Osteoblast (primary cell): Measurements from ENCODE around the gene CARD11. TPM values are rescaled to one million over a fixed set of nuclear protein-coding genes. Genes with fewer than 3 reads are reported as not detected.

Experiments used
- DNase-seq: peaks from one replicate; pipeline ENCODE4 v3.0.0; 2011; ENCODE audit warnings: low spot score, mixed read lengths; ENCODE audit not compliant: insufficient read length; ENCODE audit errors: missing footprints
- H2AFZ ChIP-seq: 2 replicates; pipeline ENCODE4 v1.6.0; 2011; ENCODE audit warnings: mild to moderate bottlenecking, low read length
- H3K27ac ChIP-seq: 2 replicates; pipeline ENCODE4 v1.5.1; 2011; ENCODE audit warnings: mild to moderate bottlenecking, low read depth, low read length, moderate library complexity
- H3K27me3 ChIP-seq: 2 replicates; pipeline ENCODE4 v1.6.0; 2012; ENCODE audit warnings: mild to moderate bottlenecking, control low read depth, inconsistent platforms, low read length, moderate library complexity; ENCODE audit not compliant: insufficient read depth
- H3K36me3 ChIP-seq: 2 replicates; pipeline ENCODE4 v1.5.1; 2011; ENCODE audit warnings: mild to moderate bottlenecking, low read length, control low read depth, moderate library complexity; ENCODE audit not compliant: insufficient read depth
- H3K4me1 ChIP-seq: 2 replicates; pipeline ENCODE4 v1.5.1; 2011; ENCODE audit warnings: mild to moderate bottlenecking, low read length, control low read depth, moderate library complexity; ENCODE audit not compliant: insufficient read depth
- H3K4me2 ChIP-seq: 2 replicates; pipeline ENCODE4 v1.6.0; 2011; ENCODE audit warnings: mild to moderate bottlenecking, low read length; ENCODE audit not compliant: insufficient read depth
- H3K4me3 ChIP-seq: fragments of 200-600 bp; sonication (generic); 3 replicates; pipeline ENCODE4 v1.5.1; 2012; ENCODE audit warnings: mild to moderate bottlenecking, low read length, inconsistent platforms; ENCODE audit not compliant: insufficient read depth
- H3K79me2 ChIP-seq: 2 replicates; pipeline ENCODE4 v1.6.0; 2012; ENCODE audit warnings: mild to moderate bottlenecking, low read length, control low read depth, inconsistent platforms; ENCODE audit not compliant: insufficient read depth
- H3K9me3 ChIP-seq: 2 replicates; pipeline ENCODE4 v1.5.1; 2011; ENCODE audit warnings: low read depth, low read length, control low read depth
- H4K20me1 ChIP-seq: 2 replicates; pipeline ENCODE4 v1.6.0; 2012; ENCODE audit warnings: mild to moderate bottlenecking, low read length, control low read depth; ENCODE audit not compliant: insufficient read depth
- total RNA-seq: library from RNA; depleted of rRNA; stranded (reverse); fragments of >200 nt; gene quantifications from 2 replicates; pipeline ENCODE4 v1.2.3, GENCODE V29; 2012
- TF ChIP-seq, protein P1 (sequence below): IDR thresholded peaks from 2 replicates; pipeline ENCODE4 v1.5.1; 2011; ENCODE audit warnings: mild to moderate bottlenecking, low read depth, low read length, moderate library complexity; ENCODE audit errors: extremely low read depth

CARD11 gene
- total RNA-seq, 1 donor, result not detected

- no peak overlapping the region for H3K4me2 ChIP-seq
- no peaks in the 10 kb centered on the region for H3K36me3 ChIP-seq
- H3K9me3 ChIP-seq, result no peaks in the 10 kb centered on the region
- no peak overlapping the region for H3K27ac ChIP-seq
- H2AFZ ChIP-seq, result no peak overlapping the region
- H4K20me1 ChIP-seq, result no peaks in the 10 kb centered on the region
- H3K4me3 ChIP-seq, result no peak overlapping the region
- peak; percentile 54 for DNase-seq
- H3K4me1 ChIP-seq, result no peaks in the 10 kb centered on the region
- no peaks in the 10 kb centered on the region for H3K27me3 ChIP-seq
- TF ChIP-seq, protein P1, sequence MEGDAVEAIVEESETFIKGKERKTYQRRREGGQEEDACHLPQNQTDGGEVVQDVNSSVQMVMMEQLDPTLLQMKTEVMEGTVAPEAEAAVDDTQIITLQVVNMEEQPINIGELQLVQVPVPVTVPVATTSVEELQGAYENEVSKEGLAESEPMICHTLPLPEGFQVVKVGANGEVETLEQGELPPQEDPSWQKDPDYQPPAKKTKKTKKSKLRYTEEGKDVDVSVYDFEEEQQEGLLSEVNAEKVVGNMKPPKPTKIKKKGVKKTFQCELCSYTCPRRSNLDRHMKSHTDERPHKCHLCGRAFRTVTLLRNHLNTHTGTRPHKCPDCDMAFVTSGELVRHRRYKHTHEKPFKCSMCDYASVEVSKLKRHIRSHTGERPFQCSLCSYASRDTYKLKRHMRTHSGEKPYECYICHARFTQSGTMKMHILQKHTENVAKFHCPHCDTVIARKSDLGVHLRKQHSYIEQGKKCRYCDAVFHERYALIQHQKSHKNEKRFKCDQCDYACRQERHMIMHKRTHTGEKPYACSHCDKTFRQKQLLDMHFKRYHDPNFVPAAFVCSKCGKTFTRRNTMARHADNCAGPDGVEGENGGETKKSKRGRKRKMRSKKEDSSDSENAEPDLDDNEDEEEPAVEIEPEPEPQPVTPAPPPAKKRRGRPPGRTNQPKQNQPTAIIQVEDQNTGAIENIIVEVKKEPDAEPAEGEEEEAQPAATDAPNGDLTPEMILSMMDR, result no peak
- H3K79me2 ChIP-seq, result no peaks in the 10 kb centered on the region
Observed at GRCh38 chr7:2974093-2974819, 69.4 kb downstream of the CARD11 start.

- Histone ChIP-seq H3K4me1 (no peaks in the 10 kb centered on the region), H3K4me2 (no peak overlapping the region), H3K27ac (no peak overlapping the region), H3K79me2 (no peaks in the 10 kb centered on the region), H2AFZ (no peak overlapping the region), H3K27me3 (no peaks in the 10 kb centered on the region), H3K4me3 (no peak overlapping the region), H4K20me1 (no peaks in the 10 kb centered on the region), H3K36me3 (no peaks in the 10 kb centered on the region), H3K9me3 (no peaks in the 10 kb centered on the region)
- DNase-seq, result no peak
- TF ChIP-seq, protein P1, result no peak
Observed at GRCh38 chr7:2972835-2973161, 70.9 kb downstream of the CARD11 start.

DNA sequence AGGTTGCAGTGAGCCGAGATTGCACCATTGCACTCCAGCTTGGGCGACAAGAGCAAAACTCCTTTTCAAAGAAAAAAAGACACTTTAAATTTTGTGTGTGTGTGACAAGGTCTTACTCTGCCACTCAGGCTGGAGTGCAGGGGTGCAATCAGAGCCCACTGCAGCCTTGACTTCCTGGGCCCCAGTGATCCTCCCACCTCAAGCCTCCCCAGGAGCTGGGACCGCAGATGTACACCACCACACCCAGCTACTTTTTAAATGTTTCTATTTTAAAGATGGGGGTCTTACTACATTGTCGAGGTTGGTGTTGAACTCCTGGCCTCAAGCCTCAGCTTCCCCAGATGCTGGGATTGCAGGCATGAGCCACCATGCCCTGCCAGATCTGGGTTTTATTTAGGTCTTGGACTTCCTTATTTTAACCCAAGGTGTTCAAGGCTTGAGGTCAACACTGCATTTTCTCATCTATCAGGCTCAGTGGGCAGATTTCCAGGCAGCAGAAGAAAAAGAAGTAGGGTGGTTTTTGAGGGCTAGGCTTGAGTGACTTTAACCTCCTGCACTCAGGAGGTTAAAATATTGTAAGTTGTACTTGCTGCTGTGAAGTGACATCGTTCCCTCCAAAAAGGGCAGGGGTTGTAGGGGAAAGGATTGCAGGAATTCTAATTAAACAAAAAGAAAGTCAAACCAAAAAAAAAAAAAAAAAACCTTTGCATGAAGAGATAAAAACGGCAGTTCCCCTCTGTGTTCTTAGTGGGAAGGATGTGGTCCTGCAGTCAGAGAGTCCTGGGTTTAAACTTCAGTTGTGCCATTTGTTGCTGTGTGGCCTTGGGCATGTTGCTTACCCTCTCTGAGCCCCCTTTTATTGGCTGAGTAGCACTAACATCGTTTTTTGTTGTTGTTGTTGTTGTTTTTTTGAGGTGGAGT, 71.5 kb downstream of the CARD11 start:
- no peaks in the 10 kb centered on the region for H4K20me1 ChIP-seq
- no peaks in the 10 kb centered on the region for H3K9me3 ChIP-seq
- no peaks in the 10 kb centered on the region for H3K4me1 ChIP-seq
- H3K27me3 ChIP-seq, result no peaks in the 10 kb centered on the region
- no peak overlapping the region for H3K4me2 ChIP-seq
- H3K79me2 ChIP-seq, result no peaks in the 10 kb centered on the region
- H3K4me3 ChIP-seq, result no peak overlapping the region
- no peak overlapping the region for H2AFZ ChIP-seq
- no peak for DNase-seq
- TF ChIP-seq, protein P1, result no peak
- no peaks in the 10 kb centered on the region for H3K36me3 ChIP-seq
- H3K27ac ChIP-seq, result no peak overlapping the region

DNA sequence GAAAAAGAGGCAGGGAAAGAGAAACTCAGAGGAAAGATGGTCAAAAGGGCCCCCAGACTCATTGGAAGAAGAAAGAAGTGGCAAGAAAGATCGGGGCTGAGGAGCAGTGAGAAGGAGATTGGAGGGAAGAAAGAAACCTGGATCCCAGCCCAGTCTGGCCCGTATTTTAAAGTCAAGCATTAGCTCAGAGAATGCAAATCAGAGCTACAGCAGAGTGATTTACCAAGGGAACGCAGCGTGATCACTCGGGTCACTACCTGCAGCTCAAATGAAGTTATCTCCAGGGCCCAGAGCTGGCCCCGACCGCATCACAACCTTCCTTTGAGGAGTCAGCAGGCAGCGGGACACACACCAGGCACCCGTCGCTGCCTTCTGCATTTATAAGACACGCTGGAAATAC, 72.8 kb downstream of the CARD11 start:
- Histone ChIP-seq H2AFZ (no peak overlapping the region), H3K79me2 (no peaks in the 10 kb centered on the region), H3K4me3 (no peak overlapping the region), H3K9me3 (no peaks in the 10 kb centered on the region), H3K36me3 (no peaks in the 10 kb centered on the region), H4K20me1 (no peaks in the 10 kb centered on the region), H3K4me2 (no peak overlapping the region), H3K27ac (no peak overlapping the region), H3K27me3 (no peaks in the 10 kb centered on the region), H3K4me1 (no peaks in the 10 kb centered on the region)
- no peak for DNase-seq
- TF ChIP-seq, protein P1, result no peak
